K562 (cell line): ENCODE data around the gene ADD3. TPM values are rescaled to one million over a fixed set of nuclear protein-coding genes. Genes with fewer than 3 reads are reported as not detected.

Experiments
- AFF1 ChIP-seq, 2 experiments: fragments of 450-650 bp; IDR thresholded peaks; 2 replicates each; pipeline ENCODE4 v1.6.1; 2018; ENCODE audit warnings: mild to moderate bottlenecking in 2 of 2, low read depth in 1 of 2; ENCODE audit not compliant: partially characterized antibody in 2 of 2
- ZZZ3 ChIP-seq: fragments of 450-650 bp; IDR thresholded peaks from 2 replicates; pipeline ENCODE4 v1.6.1; 2016; ENCODE audit warnings: antibody characterized with exemption, mild to moderate bottlenecking, moderate library complexity
- polyA plus RNA-seq, 8 experiments: library from polyadenylated mRNA; depleted of rRNA in 4 of 8; stranded (reverse) in 5 of 8; unstranded in 3 of 8; fragments of >200 nt; fragmentation: Nextera tagmentation in 2 of 8; fragmentation: Illumina TruSeq in 1 of 8; extraction: Ambion mirVana in 2 of 8; extraction: Trizol in 1 of 8; gene quantifications; 2 replicates each; pipeline versions ENCODE4 v1.2.1 to v1.2.3, GENCODE V29; 2011 to 2014; ENCODE audit warnings: inconsistent platforms in 1 of 8, missing spikeins in 1 of 8
- total RNA-seq, 7 experiments: library from RNA; depleted of rRNA in 6 of 7; stranded (reverse); fragments of >200 nt in 6 of 7; fragmentation: Illumina TruSeq in 2 of 7; extraction: Trizol in 2 of 7; gene quantifications; 2 replicates each; pipeline versions ENCODE4 v1.2.1 to v1.2.3, GENCODE V29; 2011 to 2021; ENCODE audit warnings: low replicate concordance in 1 of 7
- TF ChIP-seq, protein P1 (sequence below): fragments of 250-450 bp; sonication (Bioruptor Pico); IDR thresholded peaks from 2 replicates; pipeline ENCODE4 v1.5.1; 2021; ENCODE audit warnings: mild to moderate bottlenecking

ADD3 gene
- total and polyA plus RNA-seq, 9 of the 15 experiments (the other 6 are each of a cell fraction or from before 2014, with no cell fraction given): 13.2 to 125 (median 31.7) TPM

DNA sequence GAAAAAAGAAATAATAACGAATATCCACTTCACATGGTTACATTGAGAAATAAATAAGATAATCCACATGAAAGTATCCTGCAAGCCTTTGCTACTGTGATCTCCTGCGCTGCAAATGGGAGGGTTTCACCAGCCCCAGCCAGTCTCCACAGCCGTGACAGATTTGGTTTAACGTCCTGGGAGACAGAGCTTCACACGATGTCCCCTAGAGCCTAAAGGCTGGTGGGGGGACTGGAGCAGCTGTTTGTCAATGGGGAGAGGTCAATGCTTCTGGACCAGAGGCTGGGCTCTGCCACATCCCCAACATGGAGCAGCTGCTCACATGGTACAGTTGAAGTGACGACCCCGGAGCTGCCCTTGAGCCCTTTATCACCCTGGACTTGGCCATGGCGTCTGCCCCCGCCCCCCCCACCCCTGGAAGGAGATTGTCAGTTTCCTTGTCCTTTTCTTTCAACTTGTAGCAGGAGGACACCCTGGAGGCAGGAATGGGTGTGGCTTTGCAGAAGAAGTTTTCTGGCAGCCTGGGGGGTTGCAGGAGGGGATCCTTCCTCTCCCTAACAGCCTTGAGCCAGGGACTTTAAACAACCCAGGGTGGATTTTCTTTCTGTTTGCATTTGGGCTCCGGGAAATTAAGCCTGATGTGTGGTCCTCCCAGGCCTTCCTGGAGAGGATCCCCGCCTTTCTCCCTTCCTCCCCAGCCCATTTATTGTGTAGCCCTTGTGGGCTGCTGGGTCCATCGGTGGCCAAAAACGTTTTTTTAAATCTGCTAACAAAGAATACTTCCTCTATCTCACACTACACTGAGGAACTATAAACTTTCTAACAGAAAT lies 162.6 kb downstream of the ADD3 start (continued):
- TF ChIP-seq AFF1 (IDR thresholded peaks at IDR 0.05; ENCODE audit: low read depth in 1 of 2, partially characterized antibody in 2 of 2) (no peak), ZZZ3 (no peak)
- TF ChIP-seq, protein P1, sequence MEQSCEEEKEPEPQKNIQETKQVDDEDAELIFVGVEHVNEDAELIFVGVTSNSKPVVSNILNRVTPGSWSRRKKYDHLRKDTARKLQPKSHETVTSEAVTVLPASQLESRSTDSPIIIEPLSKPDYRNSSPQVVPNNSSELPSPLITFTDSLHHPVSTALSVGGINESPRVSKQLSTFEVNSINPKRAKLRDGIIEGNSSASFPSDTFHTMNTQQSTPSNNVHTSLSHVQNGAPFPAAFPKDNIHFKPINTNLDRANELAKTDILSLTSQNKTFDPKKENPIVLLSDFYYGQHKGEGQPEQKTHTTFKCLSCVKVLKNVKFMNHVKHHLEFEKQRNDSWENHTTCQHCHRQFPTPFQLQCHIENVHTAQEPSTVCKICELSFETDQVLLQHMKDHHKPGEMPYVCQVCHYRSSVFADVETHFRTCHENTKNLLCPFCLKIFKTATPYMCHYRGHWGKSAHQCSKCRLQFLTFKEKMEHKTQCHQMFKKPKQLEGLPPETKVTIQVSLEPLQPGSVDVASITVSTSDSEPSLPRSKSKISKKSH: no peak
